ENCODE data around the gene ZMYM3. TPM values are rescaled to one million over a fixed set of nuclear protein-coding genes. Genes with fewer than 3 reads are reported as not detected.

Gene ZMYM3
- total and polyA plus RNA-seq, 9 of the 15 experiments (the other 6 are each of a cell fraction or from before 2014, with no cell fraction given), result 4.3 to 36.3 (median 16.8) TPM

DNA sequence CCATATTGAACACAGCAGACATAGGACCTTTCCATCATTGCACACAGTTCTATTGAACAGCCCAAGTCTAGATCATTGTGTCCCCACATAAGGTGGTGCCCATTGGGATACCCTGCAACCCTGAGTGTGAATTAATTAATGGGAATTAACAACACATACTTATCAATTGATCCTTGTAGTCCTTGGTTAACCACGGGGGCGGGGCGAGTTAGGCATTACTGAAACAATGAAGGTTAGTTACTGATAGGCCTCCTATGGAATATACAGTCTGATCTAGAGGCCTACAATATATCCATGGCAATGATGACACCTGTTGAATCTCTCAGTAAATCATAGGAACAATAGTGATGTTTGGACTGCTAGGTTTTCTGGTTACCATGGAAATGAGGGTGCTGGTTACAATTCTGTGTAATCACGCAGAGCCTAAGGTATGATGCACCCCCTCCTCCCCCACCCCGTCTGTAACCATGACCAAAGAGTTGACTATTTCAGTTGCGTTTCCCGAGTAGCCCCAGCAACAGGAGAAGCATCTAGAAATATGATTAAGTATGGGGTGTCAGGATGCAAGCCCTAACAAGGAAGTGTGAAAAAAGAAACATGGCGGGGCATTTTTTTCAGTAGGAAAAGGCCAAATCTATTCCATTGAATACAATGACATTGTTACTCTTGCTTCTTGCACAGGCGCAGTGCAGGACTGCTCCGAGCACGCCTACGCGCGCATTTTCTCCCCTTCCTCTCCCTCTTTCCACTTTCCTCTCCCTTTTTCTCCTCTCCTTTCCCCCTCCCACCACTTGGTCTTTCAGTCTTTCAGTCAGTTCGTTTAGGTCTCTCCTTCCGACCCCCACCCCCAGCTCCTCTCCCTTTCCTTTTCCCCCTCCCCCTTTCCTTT lies 28.8 kb upstream of the ZMYM3 start (continued):
- TF ChIP-seq E2F8 (IDR thresholded peaks at IDR 0.05; ENCODE audit: low read depth, partially characterized antibody) (no peak), FOXK2 (conservative IDR thresholded peaks at IDR 0.05 in 1 of 2, IDR thresholded peaks at IDR 0.05 in 1 of 2; ENCODE audit: low read depth in 2 of 2) (peak; percentile 22 to 24; a peak in 1 of 4 replicates), PHF21A (IDR thresholded peaks at IDR 0.05; ENCODE audit: borderline replicate concordance, low read depth) (no peak), ZNF511 (CRISPR knock-in tag; IDR thresholded peaks at IDR 0.05) (no peak), ESRRA (IDR thresholded peaks at IDR 0.05; ENCODE audit: borderline replicate concordance, low read depth) (no peak), RBM17 (IDR thresholded peaks at IDR 0.05; ENCODE audit: borderline replicate concordance, low read depth, low read length) (no peak), CTCF (IDR thresholded peaks at IDR 0.05 in 2 of 3, conservative IDR thresholded peaks at IDR 0.05 in 1 of 3; ENCODE audit: insufficient read depth in 2 of 3, low read depth in 1 of 3, low read length in 3 of 3) (no peak), CCNT2 (IDR thresholded peaks at IDR 0.05; ENCODE audit: borderline replicate concordance, extremely low read depth, insufficient read length, low read depth, low read length) (no peak), PTTG1 (tag; IDR thresholded peaks at IDR 0.05; ENCODE audit: low read depth) (no peak), GATA2 (CRISPR knock-in tag; IDR thresholded peaks at IDR 0.05) (no peak), TAF7 (tag; IDR thresholded peaks at IDR 0.05) (no peak), HDAC2 (IDR thresholded peaks at IDR 0.05) (0 out of 2 replicates have a peak, but pooled peaks have one; percentile 23), MYBL2 (IDR thresholded peaks at IDR 0.05; ENCODE audit: low read depth) (no peak), MYBL2 (CRISPR knock-in tag; IDR thresholded peaks at IDR 0.05; ENCODE audit: borderline replicate concordance) (no peak)
- TF ChIP-seq, protein P1, sequence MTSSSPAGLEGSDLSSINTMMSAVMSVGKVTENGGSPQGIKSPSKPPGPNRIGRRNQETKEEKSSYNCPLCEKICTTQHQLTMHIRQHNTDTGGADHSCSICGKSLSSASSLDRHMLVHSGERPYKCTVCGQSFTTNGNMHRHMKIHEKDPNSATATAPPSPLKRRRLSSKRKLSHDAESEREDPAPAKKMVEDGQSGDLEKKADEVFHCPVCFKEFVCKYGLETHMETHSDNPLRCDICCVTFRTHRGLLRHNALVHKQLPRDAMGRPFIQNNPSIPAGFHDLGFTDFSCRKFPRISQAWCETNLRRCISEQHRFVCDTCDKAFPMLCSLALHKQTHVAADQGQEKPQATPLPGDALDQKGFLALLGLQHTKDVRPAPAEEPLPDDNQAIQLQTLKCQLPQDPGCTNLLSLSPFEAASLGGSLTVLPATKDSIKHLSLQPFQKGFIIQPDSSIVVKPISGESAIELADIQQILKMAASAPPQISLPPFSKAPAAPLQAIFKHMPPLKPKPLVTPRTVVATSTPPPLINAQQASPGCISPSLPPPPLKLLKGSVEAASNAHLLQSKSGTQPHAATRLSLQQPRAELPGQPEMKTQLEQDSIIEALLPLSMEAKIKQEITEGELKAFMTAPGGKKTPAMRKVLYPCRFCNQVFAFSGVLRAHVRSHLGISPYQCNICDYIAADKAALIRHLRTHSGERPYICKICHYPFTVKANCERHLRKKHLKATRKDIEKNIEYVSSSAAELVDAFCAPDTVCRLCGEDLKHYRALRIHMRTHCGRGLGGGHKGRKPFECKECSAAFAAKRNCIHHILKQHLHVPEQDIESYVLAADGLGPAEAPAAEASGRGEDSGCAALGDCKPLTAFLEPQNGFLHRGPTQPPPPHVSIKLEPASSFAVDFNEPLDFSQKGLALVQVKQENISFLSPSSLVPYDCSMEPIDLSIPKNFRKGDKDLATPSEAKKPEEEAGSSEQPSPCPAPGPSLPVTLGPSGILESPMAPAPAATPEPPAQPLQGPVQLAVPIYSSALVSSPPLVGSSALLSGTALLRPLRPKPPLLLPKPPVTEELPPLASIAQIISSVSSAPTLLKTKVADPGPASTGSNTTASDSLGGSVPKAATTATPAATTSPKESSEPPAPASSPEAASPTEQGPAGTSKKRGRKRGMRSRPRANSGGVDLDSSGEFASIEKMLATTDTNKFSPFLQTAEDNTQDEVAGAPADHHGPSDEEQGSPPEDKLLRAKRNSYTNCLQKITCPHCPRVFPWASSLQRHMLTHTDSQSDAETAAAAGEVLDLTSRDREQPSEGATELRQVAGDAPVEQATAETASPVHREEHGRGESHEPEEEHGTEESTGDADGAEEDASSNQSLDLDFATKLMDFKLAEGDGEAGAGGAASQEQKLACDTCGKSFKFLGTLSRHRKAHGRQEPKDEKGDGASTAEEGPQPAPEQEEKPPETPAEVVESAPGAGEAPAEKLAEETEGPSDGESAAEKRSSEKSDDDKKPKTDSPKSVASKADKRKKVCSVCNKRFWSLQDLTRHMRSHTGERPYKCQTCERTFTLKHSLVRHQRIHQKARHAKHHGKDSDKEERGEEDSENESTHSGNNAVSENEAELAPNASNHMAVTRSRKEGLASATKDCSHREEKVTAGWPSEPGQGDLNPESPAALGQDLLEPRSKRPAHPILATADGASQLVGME (CRISPR knock-in tag; IDR thresholded peaks at IDR 0.05), result no peak

All from K562 (cell line).